NK-92 treated with Interleukin-12 subunit alpha and Interleukin-12 subunit beta, amount 100 ng/mL, for 24 hours (cell line): ENCODE measurements around the gene PRIMA1.

Source experiments
- DNase-seq: peaks from one replicate; lab custom pipeline; 2025; lab: John Stamatoyannopoulos, UW

PRIMA1 gene

DNA sequence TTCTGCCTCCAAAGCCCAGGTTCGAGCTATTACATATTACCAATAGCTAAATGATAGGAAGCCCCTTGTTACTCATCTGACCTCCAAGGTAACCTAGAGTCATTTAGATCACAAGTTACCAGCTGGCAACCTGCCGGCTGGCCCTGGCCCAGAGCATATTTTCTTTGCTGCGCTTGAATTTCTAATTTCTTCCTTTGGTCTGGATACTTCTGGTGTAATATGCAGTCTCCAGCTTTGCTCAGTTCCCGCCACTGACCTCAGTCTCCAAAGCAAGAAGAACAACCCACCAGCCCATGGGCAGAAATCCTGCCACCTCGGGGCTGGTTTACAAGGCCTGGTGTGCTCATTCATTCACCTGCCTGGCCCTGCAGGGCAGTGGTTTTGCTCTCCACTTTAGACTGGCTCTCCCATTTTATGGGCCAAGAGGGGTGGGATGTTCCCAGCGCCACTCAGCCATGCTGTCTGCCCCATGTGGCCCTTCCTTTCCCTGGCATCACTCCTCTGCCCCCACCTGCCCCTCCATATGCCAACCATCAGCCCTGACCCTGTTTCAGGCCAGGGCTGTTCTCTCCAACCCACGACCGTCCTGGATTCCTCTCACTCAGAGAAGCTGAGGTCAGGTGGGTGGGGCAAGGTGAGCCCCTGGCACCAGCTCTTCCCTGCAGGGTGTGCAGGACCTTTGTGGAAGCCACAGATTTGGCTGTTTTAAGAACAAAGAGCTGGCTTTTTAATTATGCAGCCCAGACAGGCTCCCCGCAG is 76.0 kb downstream of the PRIMA1 start:
- DNase-seq: no peak

DNA sequence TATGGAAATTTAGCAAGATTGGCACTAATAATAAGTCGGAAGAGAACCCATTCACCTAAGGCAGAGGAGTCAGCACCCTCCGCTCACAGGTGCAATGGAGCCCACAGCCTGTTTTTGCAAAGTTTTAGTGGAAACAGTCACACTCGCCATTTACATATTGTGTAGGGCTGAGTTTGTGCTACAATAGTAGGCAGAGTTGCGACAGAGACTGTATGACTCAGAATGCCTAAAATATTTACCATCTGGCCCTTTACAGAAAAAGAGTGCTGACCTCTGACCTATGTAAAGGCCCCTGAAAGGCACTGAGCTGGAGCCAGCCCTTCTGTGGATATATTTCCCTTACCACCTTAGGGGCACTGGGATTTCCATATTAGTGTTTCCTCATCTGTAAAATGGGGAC is 79.0 kb downstream of the PRIMA1 start:
- peak; percentile 38 for DNase-seq

DNA sequence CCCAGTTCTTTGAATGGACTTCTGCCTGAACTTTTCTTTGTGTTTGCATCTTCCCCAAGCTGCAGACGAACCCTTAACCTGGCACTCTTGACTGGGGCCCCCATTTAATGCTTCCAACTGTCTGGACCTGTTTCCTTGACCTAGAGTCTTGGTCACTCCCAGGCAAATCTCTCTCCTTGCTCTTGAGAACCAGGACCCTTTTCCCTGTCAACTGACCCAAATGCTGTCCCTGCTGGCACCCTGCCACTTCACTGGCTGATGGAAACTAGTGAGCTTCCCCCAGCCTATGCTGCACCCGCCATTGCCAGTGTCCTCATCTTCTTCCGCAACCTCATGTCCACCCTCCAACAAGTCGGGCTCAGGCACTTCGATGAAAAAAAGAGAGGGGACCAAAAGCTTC is 79.5 kb downstream of the PRIMA1 start:
- no peak for DNase-seq

DNA sequence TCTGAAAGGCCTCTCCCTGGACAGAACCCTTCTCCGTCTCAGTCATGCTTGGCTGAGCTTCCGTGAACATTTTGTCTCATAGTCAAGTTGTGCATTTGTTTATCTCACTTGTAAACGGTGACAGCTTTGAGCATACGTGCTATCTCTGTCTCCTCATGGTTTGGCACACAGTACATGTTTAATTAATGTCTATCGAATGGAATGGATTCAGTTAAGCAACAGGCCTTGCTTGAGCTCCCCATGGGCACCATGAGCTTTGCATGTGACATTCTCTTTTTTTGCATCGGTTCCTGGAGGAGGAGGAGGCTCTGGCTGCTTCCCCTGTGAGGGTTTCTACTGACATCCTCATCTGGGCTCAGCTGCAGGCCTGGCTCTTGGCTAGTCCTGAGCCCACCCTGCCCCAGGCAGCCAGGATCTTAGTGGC is 80.0 kb downstream of the PRIMA1 start:
- no peak for DNase-seq

DNA sequence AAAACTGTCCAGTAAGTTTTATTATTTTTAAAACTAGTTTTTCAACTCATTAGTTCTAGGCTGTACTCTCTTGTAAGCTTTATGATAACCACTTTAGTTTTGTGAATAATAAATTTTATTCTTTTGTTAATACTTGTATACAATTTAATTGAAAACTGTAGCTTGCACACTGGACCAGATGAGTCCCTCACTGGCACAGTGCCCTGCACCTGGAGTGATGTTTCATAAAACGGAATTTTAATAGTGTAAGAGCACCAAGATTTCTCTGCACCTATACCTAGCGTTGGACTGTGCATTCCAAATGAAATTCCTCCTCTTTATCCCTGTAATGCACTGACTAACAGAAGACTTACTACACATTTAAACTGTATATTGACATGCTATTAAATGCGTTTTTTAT is 80.8 kb downstream of the PRIMA1 start:
- no peak for DNase-seq

DNA sequence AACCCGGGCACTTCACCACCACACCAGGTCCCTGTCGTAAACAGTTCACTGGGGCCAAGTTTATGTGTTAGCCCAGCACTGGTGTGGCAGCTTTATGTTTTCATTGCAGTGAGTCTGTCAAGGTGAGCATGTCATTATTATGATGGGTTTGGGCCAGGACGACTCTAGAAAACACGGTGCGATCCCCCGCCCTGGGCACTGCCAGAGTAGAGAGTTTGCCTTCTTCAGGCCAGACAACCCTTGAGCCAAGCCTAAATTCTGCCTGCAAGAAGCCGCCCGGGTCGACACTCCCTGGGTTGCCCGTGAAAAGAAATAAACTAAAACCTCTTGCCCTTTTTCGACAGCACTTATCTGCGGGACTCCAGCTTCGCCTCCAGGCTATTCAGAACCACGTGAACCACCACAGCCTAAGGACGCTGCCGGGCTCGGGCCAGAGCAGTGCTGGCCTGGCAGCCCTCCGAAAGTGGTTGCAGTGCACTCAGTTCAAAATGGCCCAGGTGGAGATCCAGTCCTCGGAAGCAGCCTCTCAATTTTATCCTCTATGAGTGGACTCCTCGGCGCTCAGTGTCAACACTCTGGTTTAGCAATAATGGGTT is 81.8 kb downstream of the PRIMA1 start:
- DNase-seq: no peak

DNA sequence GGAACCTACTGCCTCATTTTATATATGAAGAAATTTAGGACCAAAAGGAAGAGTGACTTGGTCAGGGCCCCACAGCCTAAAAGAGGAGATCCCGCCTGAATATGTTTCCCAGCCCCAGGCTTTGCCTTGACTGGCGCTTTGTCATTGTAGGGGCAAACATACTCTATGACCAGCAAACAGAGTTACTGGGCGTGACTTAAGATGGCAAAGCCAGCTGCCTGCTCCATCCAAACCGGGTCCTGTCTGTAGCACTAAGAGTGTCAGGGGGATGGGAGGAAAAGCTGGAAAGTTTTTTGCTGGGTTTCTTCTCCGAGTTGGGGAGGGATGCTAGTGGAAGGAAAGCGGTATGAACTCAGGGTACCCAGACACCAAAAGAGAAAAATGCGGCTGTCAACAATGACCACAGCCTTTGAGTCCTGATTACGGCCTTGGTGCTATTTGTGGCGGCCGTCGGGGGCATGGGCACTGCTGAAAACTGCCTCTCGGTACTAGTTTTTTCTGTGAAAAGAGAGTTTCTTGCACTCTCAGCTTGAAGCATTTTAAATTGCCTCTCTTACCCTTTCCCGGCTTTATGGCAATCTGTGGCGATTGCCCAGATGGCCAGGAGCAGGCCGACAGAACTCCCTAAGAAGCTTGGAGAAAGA is 82.7 kb downstream of the PRIMA1 start:
- no peak for DNase-seq

DNA sequence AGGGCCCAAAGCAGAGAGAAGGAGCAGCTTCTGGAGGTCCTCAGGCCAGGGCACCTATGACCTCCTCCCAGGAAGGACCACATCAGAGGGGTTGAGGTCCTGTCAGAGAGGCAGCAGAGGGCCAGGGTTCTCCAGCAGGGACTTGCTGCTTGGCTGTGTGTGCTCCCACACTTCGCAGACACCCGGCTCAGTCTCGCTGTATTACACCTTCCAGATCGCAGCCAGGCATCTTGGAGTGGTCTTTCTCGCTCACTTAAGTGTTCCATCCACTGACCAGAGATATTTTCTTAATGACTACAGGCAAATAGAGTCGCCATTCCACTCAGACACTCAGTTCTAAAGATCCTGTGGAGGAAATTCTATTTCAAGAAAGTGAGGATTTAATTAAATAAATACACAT is 84.3 kb downstream of the PRIMA1 start:
- DNase-seq: no peak

DNA sequence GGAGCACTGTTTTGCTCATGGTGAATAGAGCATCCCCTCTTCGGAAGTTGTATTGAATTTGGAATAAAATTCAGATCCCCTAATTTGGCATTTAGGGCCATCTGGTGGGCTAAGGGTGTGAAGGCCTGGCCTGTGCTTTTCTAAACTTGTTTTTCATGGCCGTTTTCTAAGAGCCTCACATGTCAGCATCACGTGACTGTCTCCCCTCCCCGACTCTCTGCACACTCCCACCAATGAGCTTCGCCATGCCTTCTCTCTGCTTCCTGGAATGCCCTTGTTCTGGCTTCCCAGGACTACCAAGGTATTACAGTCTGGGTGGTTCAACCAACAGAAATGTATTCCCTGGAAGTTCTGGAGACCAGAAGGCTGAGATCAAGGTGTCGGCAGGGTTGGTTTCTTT is 85.3 kb downstream of the PRIMA1 start:
- no peak for DNase-seq

DNA sequence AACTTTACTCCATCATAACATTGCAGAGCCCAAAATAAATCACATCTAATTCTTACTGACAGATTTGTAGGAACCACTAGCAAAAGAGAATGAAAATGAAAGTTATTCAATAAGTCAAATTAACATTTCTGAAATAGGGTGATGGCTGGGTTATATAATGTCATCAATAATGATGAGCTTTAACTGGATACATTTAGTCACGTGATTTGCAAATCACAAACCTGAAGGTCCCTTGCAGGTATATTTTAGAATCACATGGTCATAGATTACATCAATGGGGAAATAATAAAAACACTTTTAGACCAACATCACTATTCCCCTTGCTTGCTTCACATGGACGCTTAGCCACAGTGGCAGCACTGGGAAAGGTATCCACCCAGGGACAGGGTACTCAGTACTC is 86.7 kb downstream of the PRIMA1 start:
- no peak for DNase-seq

DNA sequence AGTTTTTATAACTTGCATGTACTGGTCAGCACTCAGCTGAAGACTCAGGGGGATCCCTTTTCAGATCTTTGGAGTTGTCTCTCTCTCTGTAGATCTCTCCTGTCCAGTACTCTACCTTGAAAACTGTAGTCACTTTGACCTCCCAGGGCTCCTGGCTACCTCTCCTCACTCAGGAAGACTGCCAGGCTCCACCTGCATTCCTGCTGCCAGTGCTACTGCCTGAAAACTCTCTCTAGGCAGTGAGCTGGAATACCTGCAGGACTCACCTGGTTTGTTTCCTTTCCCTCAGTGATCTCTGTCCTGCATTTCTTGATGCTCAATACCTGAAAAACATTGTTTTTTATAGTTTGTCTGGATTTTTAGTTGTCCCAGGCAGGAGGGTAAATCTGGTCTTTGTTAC is 87.4 kb downstream of the PRIMA1 start:
- no peak for DNase-seq

DNA sequence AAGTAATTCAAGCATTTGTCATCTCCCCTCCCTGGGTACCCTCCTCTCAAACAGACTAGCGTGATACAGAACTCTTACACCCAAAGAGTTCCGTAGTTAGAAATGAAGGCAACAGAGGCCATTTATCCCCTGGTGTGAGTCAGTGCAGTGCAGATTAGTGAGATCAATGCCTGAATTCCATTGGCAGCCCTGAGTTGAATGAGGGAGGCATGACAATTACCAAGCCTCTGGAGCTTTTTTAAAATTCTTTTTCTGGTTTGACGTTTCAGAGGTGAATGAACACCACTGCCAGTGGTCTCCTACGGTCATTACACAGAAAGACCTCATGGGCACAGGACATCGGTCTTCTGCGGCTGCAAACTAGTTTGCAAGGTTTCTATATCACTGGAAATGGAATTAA is 94.4 kb downstream of the PRIMA1 start:
- no peak for DNase-seq

DNA sequence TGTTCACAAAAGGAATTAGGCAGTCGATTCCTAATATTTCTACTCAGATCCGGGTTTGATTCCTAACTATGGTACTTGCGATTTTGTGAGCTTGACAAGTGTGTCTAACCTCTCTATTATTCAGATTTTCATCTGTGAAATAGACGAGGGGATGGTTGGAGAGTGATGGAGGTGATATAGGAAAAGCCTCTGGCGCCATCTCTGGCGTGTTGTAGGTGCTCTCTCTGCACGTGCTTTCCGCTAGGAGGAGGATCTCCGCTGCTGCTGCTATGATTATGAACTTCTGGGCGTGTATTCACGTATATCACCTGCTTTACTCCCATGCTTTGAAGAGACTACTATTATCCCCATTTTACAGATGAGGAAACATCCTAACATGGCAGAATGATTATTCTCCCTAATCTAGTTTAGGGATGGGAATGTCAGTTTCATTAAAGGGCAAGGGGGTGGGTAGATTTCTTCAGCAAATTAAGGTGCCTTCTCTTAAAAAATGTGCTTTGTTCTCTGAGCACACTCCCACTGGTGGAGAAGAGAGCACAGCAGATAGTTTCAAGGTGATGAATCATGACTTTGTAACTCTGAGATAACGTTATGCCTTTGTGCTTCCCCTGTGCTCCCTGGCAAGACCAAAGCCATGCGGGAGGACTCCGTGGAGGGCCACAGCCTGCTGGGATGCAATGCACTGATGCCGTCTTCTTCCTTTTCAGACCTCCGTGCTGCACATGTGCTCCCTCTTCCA is 97.1 kb downstream of the PRIMA1 start:
- no peak for DNase-seq

DNA sequence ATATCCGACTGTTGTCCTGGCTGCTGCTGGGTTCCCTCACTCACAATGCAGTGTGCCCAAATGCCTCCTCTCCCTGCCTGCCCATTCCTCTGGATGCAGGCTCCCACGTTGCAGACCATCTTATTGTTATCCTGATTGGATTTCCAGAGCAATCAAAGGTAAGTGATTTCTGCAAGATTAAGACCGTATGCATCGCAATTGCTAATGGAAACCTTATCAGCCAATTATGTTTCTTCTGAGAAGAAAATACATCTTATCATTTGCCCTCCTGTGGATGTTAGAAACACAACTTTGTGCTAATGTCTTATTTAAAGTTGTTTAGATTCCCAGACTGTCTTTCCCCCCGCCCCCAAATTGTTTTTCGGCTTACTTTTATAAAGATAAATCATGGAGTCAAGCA is 98.1 kb downstream of the PRIMA1 start:
- DNase-seq: no peak

DNA sequence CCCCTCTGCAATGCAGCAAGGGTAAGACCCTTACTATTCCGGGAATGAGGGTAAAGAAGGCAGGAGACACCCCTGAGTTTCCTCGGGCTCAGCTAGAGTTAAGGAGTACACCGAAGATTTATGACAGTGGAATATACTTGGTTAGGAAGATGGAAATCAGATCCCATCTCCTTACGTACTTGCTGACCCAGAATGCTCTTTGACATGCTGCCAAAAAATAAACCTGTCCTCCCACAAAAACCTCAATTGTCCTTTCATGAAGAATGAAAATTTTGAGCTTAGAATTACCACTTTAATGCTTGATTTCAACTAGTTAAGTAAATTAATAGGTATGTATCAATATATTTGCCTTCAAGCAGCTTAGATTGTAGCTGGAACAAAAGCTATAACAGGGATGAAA is 99.5 kb downstream of the PRIMA1 start:
- no peak for DNase-seq

DNA sequence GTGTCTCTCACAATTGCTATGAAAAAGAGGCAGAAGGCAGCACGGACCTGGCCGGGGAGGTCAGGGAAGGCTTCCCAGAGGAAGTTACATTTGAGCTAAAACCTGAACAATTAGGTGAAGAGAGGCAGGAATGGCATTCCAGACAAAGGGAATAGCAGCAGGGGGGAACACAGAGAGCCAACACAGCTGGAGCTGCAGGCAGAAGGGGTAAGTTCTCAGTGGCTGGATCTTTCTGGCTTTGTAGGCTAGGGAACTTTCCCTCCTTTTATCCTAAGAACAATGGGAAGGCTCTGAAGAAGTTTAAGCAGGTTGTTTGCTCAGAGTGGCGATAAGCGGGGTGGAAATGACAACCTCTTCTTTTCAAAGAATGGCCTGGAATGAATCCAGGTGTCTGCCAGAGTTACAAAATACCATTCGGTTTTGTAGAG is 100.0 kb downstream of the PRIMA1 start:
- DNase-seq: no peak

DNA sequence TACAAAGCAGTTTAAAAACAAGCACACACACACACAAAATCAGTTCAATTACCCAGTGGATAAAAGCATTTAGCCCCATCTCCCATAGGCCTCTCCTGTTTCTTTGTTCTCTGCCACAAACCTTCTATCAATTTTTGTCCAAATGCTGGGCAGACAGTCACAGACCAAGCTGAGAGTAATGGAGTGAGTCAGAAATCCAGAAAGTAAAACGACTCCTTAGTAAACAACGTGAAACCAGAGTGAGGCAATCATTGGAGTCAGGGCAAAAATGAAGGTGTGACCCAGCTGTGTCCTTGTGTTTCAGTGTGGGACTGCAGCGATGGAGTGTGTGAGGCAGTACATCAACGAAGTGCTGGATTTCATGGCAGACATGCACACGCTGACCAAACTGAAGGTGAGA is 102.0 kb downstream of the PRIMA1 start:
- DNase-seq: no peak

DNA sequence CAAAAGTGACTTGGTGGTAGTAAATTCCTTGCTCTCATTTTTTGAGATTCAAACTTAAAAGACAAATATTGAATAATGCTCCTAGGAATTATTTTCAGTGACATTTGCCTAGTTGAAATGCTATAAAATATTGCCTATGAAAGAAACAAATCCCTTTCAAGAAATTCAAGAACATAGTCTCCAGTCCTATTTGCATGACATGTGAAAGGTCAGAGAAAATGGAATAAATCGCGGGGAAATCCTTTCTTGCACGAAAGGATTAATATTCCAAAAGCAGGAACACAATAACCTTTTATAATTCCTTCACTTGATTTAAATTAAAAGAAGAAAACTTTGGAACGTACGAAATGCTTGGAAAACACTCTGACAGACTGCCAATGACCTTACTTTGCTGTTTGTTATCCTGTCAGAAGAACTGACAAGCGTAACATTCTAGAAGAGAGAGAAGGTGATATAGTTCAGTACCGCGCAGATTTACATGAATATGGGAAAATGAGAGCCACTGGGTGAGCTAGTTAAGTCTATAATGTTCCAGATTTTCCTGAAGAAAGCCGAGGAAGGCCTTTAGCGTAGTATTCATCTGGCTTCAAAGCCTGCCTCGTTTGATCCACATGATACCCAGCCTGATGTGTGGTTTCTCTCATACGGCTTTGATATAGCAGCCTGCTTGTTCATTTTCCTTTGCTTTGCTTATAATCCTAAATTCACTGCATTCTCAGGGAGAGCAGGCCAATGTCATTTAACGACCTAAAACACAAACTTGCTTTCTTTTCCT is 103.0 kb downstream of the PRIMA1 start:
- no peak for DNase-seq

DNA sequence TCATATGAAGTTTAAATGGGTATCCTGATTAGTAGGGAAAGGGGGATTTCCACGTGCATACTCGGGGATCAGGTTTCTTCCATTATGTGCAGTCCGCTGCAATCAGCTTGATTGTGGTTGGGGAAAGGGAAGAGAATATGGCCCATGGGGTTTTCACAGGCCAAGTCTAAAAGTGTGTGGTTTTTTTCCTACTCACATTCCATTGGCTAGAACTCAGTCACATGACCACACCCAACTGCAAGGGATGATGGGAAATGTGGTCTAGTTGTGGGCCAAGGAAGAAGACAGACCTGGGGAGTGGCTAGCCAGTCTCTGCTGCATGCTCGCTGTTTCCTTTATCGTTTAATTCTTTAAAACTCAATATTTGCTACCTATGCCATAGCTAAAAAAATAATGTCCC is 105.1 kb downstream of the PRIMA1 start:
- DNase-seq: no peak

DNA sequence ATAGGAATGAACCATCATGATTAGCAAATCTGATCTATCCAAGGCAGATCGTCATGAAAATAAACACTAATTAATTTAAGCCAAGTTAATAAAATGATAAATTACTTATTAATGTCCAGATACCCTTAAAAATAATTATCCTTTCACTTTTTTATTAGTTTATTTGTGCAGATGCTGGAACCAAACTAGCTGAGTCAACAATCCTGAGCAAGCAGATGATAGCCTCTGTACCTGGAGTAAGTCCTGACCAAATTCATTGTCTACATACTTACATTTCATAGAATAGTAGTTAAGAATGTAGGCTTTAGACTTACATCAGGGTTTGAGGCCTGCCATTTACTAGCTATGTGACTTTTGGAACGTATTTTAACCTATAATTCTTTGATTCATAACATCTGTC is 105.8 kb downstream of the PRIMA1 start:
- DNase-seq: no peak

DNA sequence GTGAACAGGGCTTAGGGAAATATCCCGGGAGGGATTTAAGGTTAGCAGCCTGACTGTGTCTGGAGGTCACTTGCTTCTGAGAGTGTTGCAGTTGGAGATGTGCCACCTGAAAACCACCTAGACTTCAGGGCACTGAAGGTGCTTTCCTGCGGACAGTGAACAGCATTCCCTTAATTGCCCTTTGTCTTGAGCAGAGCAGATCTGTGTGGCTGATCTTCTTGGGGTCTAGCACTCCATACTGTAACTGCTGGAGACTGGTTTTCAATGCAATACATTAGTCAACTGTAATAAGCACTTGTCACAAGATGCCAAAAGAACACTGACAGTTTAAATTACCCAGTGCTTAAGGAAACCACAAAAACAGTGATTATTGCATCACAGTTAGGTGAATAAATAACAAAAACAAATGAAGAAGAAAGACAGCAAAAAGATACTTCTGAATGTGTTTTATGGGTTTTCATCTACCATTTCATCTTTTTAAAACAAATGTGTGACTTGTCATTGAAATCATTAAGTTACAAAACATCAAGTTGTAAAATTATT is 111.8 kb downstream of the PRIMA1 start:
- no peak for DNase-seq

DNA sequence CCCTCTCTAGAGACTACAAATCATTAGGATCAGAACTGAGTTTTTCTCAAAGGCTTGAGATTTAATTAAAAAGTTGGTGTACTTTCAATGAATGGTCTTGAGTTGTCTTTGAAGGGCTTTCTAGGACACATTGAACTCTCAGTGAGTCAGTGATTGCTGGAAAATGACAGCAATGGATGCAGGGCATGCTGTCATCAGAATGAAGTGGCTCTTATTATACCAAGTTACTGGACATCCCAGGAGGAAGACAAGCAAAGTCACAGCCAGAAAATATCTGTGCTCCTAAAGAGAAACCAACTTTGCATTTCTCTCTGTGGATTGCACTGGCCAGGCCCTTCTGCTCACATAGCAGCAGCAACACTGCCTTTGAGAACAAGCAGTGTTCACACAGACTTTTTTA is 112.6 kb downstream of the PRIMA1 start:
- no peak for DNase-seq
